HepG2 (cell line): ENCODE data around the gene ME3. TPM values are rescaled to one million over a fixed set of nuclear protein-coding genes. Genes with fewer than 3 reads are reported as not detected.

Experiments
- ATAC-seq: fragments of 200-7000 bp; cut with Tn5 transposase; 3 replicates; pipeline ENCODE4 v1.9.1; 2020; ENCODE audit warnings: mild to moderate bottlenecking, moderate library complexity
- BruUV-seq: library from RNA; stranded (reverse); fragments of 400-500 nt; replicated peaks from 2 replicates; lab custom pipeline; 2021; lab: Mats Ljungman, UMichigan
- CTCF ChIA-PET: fragments of 300-600 bp; formaldehyde crosslinking; extraction: SDS; loops from one replicate; lab custom pipeline; 2021; ENCODE audit warnings: low total read pairs, inconsistent platforms, low intra/inter-chr PET ratio; lab: Yijun Ruan, JAX
- POLR2A ChIA-PET: fragments of 350-600 bp; sonication (Branson Sonifier 250); formaldehyde crosslinking; loops from one replicate; lab custom pipeline; 2020; ENCODE audit warnings: antibody characterized with exemption, inconsistent platforms; lab: Yijun Ruan, JAX
- DNase-seq: peaks from one replicate; pipeline ENCODE4 v3.0.0-alpha.2; 2015; ENCODE audit warnings: low spot score
- FAIRE-seq: peaks from 3 replicates; lab custom pipeline; 2011; peaks lifted over from hg19 to GRCh38; lab: Jason Lieb, UNC
- H2AFZ ChIP-seq: one replicate; pipeline ENCODE4 v1.6.1; 2011; ENCODE audit warnings: low read length, inconsistent platforms
- H3K27ac ChIP-seq: fragments of 300-600 bp; 3 replicates; pipeline ENCODE4 v1.8.0; 2011; ENCODE audit warnings: mixed run types, mild to moderate bottlenecking, mixed read lengths, low read length, inconsistent platforms; ENCODE audit not compliant: insufficient read depth; ENCODE audit errors: extremely low read length
- H3K27me3 ChIP-seq, 2 experiments: fragments of 200-600 bp in 1 of 2; 2 replicates in 1 of 2; 3 replicates in 1 of 2; pipeline versions ENCODE4 v1.6.0 to v1.8.0; 2011; ENCODE audit warnings: low read length in 2 of 2, mild to moderate bottlenecking in 2 of 2, moderate library complexity in 2 of 2, inconsistent platforms in 1 of 2; ENCODE audit not compliant: insufficient read depth in 2 of 2, control insufficient read depth in 1 of 2
- H3K36me3 ChIP-seq, 2 experiments: fragments of 200-600 bp in 1 of 2; replicated peaks in 1 of 2; 2 replicates in 1 of 2; 3 replicates in 1 of 2; pipeline versions ENCODE4 v1.5.1 to v1.8.0; 2011; ENCODE audit warnings: low read length in 2 of 2, inconsistent platforms in 1 of 2; ENCODE audit not compliant: insufficient read depth in 2 of 2, control insufficient read depth in 1 of 2
- H3K4me1 ChIP-seq: 2 replicates; pipeline ENCODE4 v1.5.1; 2012; ENCODE audit warnings: low read length, inconsistent platforms; ENCODE audit not compliant: insufficient read depth
- H3K4me2 ChIP-seq: 2 replicates; pipeline ENCODE4 v1.6.0; 2011; ENCODE audit warnings: low read depth, low read length, inconsistent platforms
- H3K4me3 ChIP-seq, 3 experiments: fragments of 200-600 bp in 1 of 3; sonication (generic), shearing (Covaris generic) in 1 of 3; replicated peaks in 1 of 3; 2 replicates each; pipeline ENCODE4 v1.5.1; 2011 to 2016; ENCODE audit warnings: low read length in 3 of 3, inconsistent platforms in 2 of 3, low read depth in 2 of 3, mild to moderate bottlenecking in 2 of 3, control low read depth in 1 of 3, mixed read lengths in 1 of 3; ENCODE audit not compliant: insufficient read depth in 1 of 3
- H3K79me2 ChIP-seq: one replicate; pipeline ENCODE4 v1.6.1; 2011; ENCODE audit warnings: low read length, inconsistent platforms; ENCODE audit not compliant: insufficient read depth
- H3K9ac ChIP-seq: 2 replicates; pipeline ENCODE4 v1.6.0; 2011; ENCODE audit warnings: mild to moderate bottlenecking, low read depth, low read length, inconsistent platforms; ENCODE audit not compliant: insufficient read depth
- H3K9me3 ChIP-seq: 2 replicates; pipeline ENCODE4 v1.5.1; 2012; ENCODE audit warnings: mild to moderate bottlenecking, low read length
- H4K20me1 ChIP-seq: 2 replicates; pipeline ENCODE4 v1.6.0; 2011; ENCODE audit warnings: inconsistent platforms, mild to moderate bottlenecking, low read length, moderate library complexity; ENCODE audit not compliant: insufficient read depth
- AKAP8 ChIP-seq: sonication (generic); formaldehyde crosslinking; IDR thresholded peaks from 2 replicates; pipeline ENCODE4 v1.5.1; 2020; ENCODE audit warnings: mild to moderate bottlenecking, missing genetic modification reagents
- ATF7 ChIP-seq, 2 experiments: fragments of 450-650 bp in 1 of 2; sonication (generic) in 1 of 2; formaldehyde crosslinking in 1 of 2; IDR thresholded peaks; 2 replicates each; pipeline versions ENCODE4 v1.4.0 to v1.6.1; 2016 to 2020; ENCODE audit warnings: antibody characterized with exemption in 1 of 2, mild to moderate bottlenecking in 1 of 2, missing genetic modification reagents in 1 of 2
- HCFC1 ChIP-seq: fragments of 150-350 bp; IDR thresholded peaks from 2 replicates; pipeline ENCODE4 v1.6.1; 2014; ENCODE audit warnings: low read depth, low read length
- MTA1 ChIP-seq: sonication (generic); formaldehyde crosslinking; IDR thresholded peaks from 2 replicates; pipeline ENCODE4 v1.4.0; 2020; ENCODE audit warnings: missing genetic modification reagents, mild to moderate bottlenecking, borderline replicate concordance
- POLR2AphosphoS2 ChIP-seq: IDR thresholded peaks from 2 replicates; pipeline ENCODE4 v1.6.1; 2011; ENCODE audit warnings: low read depth, low read length, improper control_type of control experiment
- RXRA ChIP-seq: sonication (generic); formaldehyde crosslinking; IDR thresholded peaks from 2 replicates; pipeline ENCODE4 v1.5.1; 2020; ENCODE audit warnings: missing genetic modification reagents
- ZNF205 ChIP-seq: IDR thresholded peaks from 2 replicates; pipeline ENCODE4 v1.6.1; 2018; ENCODE audit warnings: missing biosample characterization, missing genetic modification reagents
- ZNF446 ChIP-seq: sonication (generic); formaldehyde crosslinking; IDR thresholded peaks from 2 replicates; pipeline ENCODE4 v1.5.0; 2020; ENCODE audit warnings: mild to moderate bottlenecking, missing genetic modification reagents
- ZNF460 ChIP-seq: sonication (generic); formaldehyde crosslinking; IDR thresholded peaks from 2 replicates; pipeline ENCODE4 v1.5.1; 2020; ENCODE audit warnings: missing genetic modification reagents, mild to moderate bottlenecking, borderline replicate concordance
- ZNF878 ChIP-seq: sonication (generic); formaldehyde crosslinking; IDR thresholded peaks from 2 replicates; pipeline ENCODE4 v1.8.1; 2023; ENCODE audit warnings: mild to moderate bottlenecking, missing genetic modification reagents, moderate library complexity
- WGBS: methylation state at CpG from one replicate; pipeline ENCODE4 v1.1.6; 2017; ENCODE audit warnings: low lambda C conversion rate; 5-methylcytosine and 5-hydroxymethylcytosine counted together
- in situ Hi-C: cut with HindIII; loops from 2 replicates; pipeline ENCODE4 v1.10.0; 2017; ENCODE audit warnings: low pct_unique_long_range_greater_than_20kb; ENCODE audit not compliant: extremely low pct_ligation_motif_present
- intact Hi-C: fragments of 100-400 bp; cut with micrococcal nuclease; formaldehyde crosslinking; loops from one replicate; pipeline ENCODE4 v1.10.0; 2022; ENCODE audit not compliant: unreplicated experiment
- polyA plus RNA-seq, 8 experiments: library from polyadenylated mRNA; depleted of rRNA in 3 of 8; stranded (reverse) in 7 of 8; unstranded in 1 of 8; fragments of >200 nt; fragmentation: Illumina TruSeq in 4 of 8; extraction: Trizol in 4 of 8; gene quantifications; 2 replicates each; pipeline versions ENCODE4 v1.2.1 to v1.2.3, GENCODE V29; 2011 to 2016; ENCODE audit warnings: low read depth in 4 of 8, missing spikeins in 1 of 8, mixed read lengths in 1 of 8; ENCODE audit not compliant: insufficient read depth in 1 of 8
- total RNA-seq, 5 experiments: library from RNA; depleted of rRNA; stranded (reverse); fragments of >200 nt; fragmentation: Illumina TruSeq; extraction: Trizol; gene quantifications; 2 replicates each; pipeline ENCODE4 v1.2.3, GENCODE V29; 2016; ENCODE audit warnings: low read depth in 1 of 5
- TF ChIP-seq, protein P1 (sequence below): sonication (generic); formaldehyde crosslinking; IDR thresholded peaks from 2 replicates; pipeline ENCODE4 v1.4.0; 2020; ENCODE audit warnings: missing genetic modification reagents, mild to moderate bottlenecking, borderline replicate concordance
- TF ChIP-seq, protein P2 (sequence below): sonication (generic); formaldehyde crosslinking; IDR thresholded peaks from 2 replicates; pipeline ENCODE4 v1.4.0; 2020; ENCODE audit warnings: missing genetic modification reagents, borderline replicate concordance
- TF ChIP-seq, protein P3 (sequence below): sonication (generic); formaldehyde crosslinking; IDR thresholded peaks from 2 replicates; pipeline ENCODE4 v1.4.0; 2020; ENCODE audit warnings: mild to moderate bottlenecking, missing genetic modification reagents

Gene ME3
- total and polyA plus RNA-seq, 2 of the 13 experiments (the other 11 are each of a cell fraction or from before 2014, with no cell fraction given) = not detected

DNA sequence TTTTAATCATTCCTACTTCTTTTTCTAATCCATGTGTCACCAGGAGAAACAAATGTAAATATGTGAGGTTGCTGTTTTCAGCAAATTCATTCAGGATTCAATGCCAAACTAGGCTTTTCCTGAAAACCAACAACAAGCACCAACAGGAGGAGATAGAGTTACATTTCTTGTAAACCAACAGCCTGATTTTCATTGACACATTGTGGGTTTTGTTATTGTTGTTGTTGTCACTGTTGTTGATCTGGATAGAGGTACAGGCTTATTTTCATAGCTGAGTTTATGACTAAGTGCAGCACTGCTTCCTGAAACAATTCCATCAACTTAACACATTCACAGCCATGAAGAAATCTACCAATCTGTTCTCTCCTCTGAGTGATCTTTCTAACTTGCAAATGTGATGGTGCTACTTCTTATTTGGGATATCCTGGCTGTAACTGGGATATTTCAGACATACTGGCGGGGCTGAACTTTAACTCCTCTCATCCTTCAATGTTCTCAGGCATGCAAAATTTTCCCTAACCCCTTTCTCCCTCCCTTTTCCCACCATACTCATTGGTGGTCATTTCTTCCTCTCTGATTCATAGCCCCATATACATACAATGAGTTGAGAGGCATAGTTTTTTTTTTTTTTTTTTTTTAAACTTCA lies 65.5 kb downstream of the ME3 start:
- H2AFZ ChIP-seq = no peak overlapping the region
- H3K4me2 ChIP-seq = no peak overlapping the region

DNA sequence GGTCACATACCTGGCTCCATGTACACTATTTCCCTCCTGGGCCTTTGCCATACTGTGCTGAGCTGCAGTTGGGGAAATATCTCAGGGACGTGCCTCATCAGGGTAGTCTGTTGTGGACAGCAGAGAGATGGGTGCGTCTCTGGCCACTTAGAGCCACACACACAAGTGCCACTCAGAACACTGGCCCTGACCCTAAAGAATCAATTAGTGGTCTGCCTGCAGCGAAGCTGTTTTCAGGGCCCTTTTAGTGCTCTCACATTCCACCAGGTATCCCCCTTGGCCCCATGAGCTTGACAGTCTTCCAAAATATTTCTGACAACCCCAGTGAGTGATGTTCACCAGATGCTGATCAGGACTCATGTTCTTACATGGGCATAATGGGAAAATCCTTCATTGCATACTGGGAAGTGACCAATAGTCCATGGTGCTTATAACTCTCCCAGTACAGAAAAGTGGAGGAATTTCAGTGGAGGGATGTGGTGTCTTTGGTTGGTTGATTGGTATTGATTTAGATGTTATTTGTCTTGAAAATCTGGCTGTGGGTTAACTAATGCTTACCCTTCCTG lies 66.1 kb downstream of the ME3 start:
- FAIRE-seq (no peak), ATAC-seq (no peak), DNase-seq (no peak)
- H3K4me3 ChIP-seq = no peak overlapping the region
- H4K20me1 ChIP-seq = no peaks in the 10 kb centered on the region
- intact Hi-C loops (no loop called here), in situ Hi-C loops (no loop called here)
- H3K9me3 ChIP-seq = no peaks in the 10 kb centered on the region
- no peak overlapping the region for H3K27ac ChIP-seq
- WGBS = 0% methylated on average over 1 of the region's 3 CpGs
- no peaks in the 10 kb centered on the region for H3K27me3 ChIP-seq
- no peak overlapping the region for H2AFZ ChIP-seq
- no TSS peak for BruUV-seq
- no peak overlapping the region for H3K9ac ChIP-seq
- no peaks in the 10 kb centered on the region for H3K79me2 ChIP-seq
- ChIA-PET CTCF (no interaction called here), POLR2A (no interaction called here)
- 0 out of 2 replicates have a peak, but pooled peaks cover 4% of the 10 kb centered on the region for H3K4me1 ChIP-seq
- no peak overlapping the region for H3K4me2 ChIP-seq
- no peaks in the 10 kb centered on the region for H3K36me3 ChIP-seq
- TF ChIP-seq ZNF205 (no peak), ZNF460 (no peak), RXRA (CRISPR knock-in tag) (no peak), ZNF878 (CRISPR knock-in tag) (no peak), ATF7 (IDR thresholded peaks at IDR 0.05) (no peak), ATF7 (CRISPR knock-in tag; IDR thresholded peaks at IDR 0.05) (no peak), ZNF446 (CRISPR knock-in tag) (no peak)
- TF ChIP-seq, protein P1, sequence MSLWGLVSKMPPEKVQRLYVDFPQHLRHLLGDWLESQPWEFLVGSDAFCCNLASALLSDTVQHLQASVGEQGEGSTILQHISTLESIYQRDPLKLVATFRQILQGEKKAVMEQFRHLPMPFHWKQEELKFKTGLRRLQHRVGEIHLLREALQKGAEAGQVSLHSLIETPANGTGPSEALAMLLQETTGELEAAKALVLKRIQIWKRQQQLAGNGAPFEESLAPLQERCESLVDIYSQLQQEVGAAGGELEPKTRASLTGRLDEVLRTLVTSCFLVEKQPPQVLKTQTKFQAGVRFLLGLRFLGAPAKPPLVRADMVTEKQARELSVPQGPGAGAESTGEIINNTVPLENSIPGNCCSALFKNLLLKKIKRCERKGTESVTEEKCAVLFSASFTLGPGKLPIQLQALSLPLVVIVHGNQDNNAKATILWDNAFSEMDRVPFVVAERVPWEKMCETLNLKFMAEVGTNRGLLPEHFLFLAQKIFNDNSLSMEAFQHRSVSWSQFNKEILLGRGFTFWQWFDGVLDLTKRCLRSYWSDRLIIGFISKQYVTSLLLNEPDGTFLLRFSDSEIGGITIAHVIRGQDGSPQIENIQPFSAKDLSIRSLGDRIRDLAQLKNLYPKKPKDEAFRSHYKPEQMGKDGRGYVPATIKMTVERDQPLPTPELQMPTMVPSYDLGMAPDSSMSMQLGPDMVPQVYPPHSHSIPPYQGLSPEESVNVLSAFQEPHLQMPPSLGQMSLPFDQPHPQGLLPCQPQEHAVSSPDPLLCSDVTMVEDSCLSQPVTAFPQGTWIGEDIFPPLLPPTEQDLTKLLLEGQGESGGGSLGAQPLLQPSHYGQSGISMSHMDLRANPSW (CRISPR knock-in tag) = no peak
- TF ChIP-seq, protein P2, sequence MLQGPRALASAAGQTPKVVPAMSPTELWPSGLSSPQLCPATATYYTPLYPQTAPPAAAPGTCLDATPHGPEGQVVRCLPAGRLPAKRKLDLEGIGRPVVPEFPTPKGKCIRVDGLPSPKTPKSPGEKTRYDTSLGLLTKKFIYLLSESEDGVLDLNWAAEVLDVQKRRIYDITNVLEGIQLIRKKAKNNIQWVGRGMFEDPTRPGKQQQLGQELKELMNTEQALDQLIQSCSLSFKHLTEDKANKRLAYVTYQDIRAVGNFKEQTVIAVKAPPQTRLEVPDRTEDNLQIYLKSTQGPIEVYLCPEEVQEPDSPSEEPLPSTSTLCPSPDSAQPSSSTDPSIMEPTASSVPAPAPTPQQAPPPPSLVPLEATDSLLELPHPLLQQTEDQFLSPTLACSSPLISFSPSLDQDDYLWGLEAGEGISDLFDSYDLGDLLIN = no peak
- TF ChIP-seq, protein P3, sequence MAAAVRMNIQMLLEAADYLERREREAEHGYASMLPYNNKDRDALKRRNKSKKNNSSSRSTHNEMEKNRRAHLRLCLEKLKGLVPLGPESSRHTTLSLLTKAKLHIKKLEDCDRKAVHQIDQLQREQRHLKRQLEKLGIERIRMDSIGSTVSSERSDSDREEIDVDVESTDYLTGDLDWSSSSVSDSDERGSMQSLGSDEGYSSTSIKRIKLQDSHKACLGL = no peak

More for the DNA sequence above, 65.5 kb downstream of the ME3 start:
- ATAC-seq (no peak), FAIRE-seq (no peak), DNase-seq (no peak)
- Histone ChIP-seq H3K9ac (no peak overlapping the region), H3K27ac (no peak overlapping the region), H3K79me2 (no peaks in the 10 kb centered on the region), H3K4me3 (no peak overlapping the region), H4K20me1 (no peaks in the 10 kb centered on the region), H3K27me3 (no peaks in the 10 kb centered on the region), H3K9me3 (no peaks in the 10 kb centered on the region), H3K36me3 (no peaks in the 10 kb centered on the region), H3K4me1 (0 out of 2 replicates have a peak, but pooled peaks cover 4% of the 10 kb centered on the region)
- TF ChIP-seq POLR2AphosphoS2 (no peak), AKAP8 (CRISPR knock-in tag) (no peak), HCFC1 (no peak), MTA1 (CRISPR knock-in tag) (no peak)
- 0% methylated on average over 1 of the region's 1 CpG for WGBS
- BruUV-seq = no TSS peak
- CTCF ChIA-PET = interaction anchor here (2.7 kb wide), 1 partner anchor 151 kb away, joined by 30 read pairs; no protein-coding TSS in a partner anchor
- in situ Hi-C loops = no loop called here
- POLR2A ChIA-PET = no interaction called here
- intact Hi-C loops = no loop called here
